Stimulated activated CD8-positive, alpha-beta memory T cell treated with anti-CD3 and anti-CD28 coated beads, Interleukin-7, amount 100 ng/mL, for 48 hours (primary cell): ENCODE data around the gene SEMA4A.
"Not testable (repeated sequence)": the region's sequence is repeated elsewhere in the genome, so short reads cannot be mapped to it uniquely, and the experiment has no call there.

Experiments used
- DNase-seq, 2 donors: peaks; one replicate each; pipeline ENCODE4 v3.0.0-alpha.2; 2020; ENCODE audit warnings: low read depth in 1 of 2; ENCODE audit errors: extremely low read depth in 1 of 2

The SEMA4A gene

DNA sequence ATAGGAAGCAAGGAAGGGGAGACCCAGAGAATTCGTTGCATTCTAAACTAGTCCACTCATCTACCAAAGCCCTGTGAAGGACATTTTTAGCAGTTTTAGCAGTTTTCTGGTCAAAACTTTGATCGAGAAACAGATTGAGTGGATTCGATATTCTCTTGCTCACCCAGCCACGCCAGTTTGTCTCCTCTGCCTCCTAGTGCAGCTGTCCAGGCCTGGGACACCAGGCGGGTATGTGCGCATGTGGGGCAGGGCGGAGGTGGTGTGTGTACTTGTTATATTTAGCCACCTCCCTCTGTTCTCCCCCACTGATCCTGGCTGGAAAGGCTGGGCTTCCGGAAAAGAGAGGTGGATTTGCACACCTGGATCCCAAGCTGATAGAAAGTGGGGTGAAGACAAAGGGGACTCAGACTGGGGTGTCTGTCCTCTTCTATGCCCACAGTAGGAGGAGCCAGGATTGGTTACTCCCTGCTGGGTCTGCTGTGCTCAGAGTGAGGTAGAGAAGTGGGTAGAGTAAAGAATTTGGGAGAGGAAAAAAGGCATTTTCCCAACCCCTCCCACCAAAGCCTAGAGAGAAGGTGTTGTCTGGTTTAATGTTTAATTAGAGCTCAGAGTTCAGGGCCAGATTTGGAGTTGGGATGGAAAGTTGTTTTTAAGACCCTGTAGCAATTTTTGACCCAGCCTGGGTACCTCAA lies 35.1 kb upstream of the SEMA4A start:
- DNase-seq = no peak

DNA sequence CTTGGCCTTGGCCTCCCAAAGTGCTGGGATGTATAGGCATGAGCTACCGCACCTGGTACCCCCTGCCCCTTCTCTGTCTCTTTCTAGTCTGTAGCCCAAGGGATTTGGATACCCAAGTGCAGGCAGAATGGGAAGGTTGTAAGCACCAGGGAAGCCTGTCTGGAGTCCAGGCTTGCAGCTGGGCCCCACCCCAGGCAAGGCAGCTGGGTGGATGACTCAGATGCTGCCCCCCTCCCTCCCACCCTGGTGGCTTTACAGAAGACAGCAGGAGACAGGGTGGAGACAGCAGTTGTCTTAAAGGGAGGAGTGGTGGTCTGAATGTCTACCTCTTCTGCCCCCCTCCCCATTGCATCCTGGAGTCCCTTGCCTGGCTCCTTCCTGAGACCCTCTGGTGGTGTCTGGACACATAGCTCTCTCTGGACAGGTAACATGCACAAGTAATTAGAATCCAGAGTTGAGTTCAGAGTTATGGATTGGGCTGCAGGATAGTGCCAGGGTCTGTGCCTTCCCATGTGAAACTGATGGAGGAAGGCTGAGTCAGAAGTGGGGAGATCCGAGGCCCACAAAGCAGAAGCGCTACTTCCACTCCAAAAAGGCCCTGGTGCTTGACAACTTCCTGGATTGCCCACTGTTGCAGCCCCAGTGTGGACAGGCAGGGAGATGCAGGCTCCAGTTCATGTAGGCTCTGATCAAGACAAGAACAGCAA lies 33.7 kb upstream of the SEMA4A start:
- no peak for DNase-seq

DNA sequence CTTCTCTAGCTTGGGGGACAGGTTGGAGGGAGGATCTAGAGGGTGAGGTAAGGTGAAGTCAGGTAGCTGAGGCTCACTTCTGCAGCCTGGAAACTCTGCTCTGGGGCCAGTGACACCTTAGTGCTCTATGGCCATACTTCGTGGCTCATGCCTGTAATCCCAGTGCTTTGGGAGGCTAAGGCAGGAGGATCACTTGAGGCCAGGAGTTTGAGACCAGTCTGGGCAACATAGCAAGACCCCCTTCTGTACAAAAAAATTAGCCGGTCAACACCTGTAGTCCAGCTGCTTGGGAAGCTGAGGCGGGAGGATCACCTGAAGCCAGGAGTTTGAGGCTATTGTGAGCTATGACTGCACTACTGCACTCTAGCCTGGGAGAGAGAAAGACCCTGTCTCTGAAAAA lies 33.1 kb upstream of the SEMA4A start:
- no peak for DNase-seq

DNA sequence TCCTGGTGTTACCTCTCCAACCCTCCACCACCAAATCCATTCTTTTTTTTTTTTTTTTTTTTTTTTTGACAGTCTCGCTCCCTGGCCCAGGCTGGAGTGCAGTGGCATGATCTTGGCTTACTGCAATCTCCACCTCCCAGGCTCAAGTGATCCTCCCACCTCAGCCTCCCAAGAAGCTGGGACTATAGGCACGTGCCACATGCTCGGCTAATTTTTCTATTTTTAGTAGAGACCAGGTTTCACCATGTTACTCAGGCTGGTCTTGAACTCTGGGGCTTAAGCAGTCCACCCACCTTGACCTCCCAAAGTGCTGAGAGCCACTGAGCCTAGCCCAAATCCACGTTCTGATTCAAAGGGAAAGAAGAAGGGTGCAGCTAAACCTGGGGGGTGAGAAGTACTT lies 32.4 kb upstream of the SEMA4A start:
- DNase-seq = not testable (repeated sequence)

DNA sequence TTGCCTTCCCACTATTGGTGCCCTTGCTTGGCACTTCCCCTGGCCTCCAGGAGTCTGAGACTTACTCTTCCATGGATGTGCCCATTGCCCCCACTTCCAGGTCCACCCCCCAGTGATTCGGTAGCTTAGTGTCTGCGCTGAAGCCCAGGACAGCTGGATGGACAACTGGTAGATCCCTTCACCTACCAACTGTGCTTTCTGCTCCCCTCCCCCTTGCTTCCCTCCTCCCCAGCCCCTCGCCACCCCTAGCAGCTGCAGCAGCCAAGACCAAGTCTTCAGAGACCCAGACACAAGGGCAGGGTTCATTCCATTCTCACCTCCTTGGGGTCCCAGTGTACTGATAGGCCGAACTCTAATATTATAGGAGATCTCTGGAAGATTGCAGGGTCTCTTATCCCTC lies 31.9 kb upstream of the SEMA4A start:
- no peak for DNase-seq

DNA sequence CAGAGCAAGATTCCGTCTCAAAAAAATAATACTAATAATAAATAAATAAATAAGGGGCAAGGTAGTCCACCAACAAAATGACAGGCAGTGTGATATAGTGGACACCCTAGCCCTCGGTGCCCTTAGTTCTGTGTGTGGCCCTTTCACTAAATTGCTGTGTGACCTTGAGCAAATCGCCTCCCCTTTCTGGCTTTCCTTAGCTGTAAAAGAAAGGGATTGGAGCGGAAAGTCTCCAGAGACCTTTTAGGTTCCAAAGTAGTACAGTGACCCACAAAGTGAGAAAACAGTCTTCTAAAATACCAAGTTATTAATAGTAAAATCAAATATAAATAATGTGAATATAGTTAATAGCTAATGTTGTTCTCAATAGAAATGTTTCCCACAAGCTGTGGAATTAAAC lies 31.3 kb upstream of the SEMA4A start:
- no peak for DNase-seq

DNA sequence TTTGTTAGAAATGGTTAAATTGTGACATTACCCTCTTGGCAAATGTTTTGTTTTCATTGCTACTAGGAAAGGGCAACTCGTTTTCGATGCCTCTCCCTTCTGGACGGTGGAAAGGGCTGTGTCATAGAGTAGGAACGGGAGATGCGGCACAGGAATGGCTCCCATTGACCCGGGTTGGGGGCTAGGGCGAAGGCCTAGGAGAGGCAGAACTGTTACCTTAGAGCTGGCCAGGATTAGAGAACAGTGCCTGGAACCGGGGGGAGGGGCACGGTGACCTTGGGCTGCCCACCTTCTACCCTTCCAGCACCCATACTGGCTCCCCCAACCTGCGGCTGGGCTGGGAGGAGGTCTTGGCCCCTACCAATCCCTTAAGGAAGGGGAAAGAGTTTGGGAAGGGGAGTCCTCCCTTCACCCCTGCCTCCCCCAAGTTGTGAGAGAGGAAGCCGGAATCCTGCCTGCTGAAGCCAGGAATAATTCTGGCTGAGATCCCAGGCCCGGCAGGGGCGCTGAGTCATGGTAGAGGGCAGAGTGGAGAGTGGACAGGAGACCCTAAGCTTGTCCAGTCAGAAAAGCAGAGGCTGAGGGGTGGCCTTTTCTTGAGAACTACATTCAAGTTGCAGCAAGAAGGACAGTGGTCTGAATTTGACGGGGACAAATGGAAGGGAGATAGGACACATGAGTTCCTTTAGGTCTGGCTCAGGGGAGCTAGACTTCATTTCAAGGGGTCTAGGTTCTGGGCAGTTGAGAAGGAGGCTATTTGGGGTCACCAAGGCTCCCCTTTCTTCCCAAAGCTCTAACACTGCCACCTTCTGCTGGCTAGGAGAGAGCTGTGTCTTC lies 30.6 kb upstream of the SEMA4A start:
- DNase-seq = no peak

DNA sequence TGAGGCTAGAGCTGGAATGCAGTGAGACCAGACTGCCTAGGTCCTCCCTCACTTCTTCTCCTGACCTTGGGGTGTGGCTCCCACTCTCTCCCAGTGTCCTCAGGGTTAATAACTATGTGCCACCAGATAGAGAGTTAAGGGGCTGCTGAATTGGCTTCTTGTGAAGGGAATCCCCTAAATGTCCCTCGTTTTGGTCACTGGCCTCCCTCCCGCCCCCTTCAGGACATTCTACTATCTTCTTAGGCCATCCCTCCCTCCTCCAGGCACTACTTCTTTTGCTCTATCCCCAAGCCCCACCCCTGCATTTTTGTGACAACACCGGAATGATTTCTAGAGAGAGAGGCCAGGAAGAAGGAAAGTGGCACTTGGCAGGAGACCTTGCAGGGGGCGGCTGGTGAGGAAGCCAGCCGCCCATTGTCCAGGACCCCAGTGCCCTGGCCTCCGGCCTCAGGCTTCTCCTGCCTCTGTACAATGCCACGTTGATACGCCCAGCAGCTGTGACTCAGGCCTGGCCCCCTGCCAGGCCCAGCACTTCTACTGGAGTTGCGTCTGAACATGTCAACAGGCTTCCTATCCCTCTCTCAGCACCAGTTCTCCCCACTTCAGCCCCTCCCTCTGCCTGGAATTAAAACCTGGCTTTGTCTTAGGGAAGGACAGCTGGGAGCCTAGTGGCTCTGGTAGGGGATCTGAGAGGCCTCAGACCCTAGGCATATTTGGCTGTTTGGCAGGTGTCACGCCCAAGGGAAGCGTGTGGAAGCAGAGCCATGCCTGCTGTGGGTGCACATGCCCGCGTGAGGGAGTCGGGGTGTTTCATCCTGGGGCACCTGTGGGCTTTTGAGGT lies 29.8 kb upstream of the SEMA4A start:
- no peak for DNase-seq

DNA sequence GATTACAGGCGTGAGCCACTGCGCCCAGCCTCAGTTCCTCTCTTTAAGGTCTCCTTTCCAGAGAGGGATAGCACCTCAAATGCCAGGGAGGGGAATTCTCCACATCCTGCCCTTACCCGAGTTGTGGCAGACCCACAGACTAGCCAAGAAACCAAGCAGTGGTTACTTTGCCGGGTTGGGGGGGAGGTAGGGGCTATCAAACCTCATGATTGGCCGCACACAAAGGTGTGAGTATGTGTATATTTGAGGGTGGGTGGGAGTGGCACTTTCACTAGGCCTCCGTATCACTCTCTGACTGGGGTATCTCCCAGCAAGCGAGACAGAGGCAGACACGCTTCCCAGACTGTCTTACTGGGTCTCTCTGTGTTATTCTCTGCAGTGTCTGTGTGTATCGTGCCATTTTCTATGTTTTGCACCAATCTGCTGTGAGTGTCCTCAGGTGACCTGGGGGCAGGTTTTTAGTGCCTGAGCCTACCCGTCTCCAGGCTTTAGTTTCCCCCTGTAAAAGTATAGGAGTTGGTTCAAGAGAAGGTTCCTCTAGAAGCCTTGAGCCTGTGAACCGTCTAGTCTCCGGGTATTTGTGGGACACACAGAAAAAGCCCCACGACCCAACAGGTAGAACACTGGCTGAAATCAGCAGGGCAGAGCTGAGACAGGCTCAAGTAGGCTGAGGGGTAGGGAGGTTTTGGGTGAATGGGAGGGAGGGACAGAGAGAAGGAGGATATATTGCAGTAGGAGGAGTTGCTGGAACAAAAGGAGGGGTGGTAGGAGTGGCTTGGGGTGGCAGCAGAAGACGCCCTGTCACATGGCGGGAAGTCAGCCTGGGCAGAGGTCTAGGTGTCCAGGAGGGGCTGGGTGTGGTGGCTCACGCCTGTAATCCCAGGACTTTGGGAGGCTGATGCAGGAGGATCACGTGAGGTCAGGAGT lies 28.6 kb upstream of the SEMA4A start:
- no peak for DNase-seq

DNA sequence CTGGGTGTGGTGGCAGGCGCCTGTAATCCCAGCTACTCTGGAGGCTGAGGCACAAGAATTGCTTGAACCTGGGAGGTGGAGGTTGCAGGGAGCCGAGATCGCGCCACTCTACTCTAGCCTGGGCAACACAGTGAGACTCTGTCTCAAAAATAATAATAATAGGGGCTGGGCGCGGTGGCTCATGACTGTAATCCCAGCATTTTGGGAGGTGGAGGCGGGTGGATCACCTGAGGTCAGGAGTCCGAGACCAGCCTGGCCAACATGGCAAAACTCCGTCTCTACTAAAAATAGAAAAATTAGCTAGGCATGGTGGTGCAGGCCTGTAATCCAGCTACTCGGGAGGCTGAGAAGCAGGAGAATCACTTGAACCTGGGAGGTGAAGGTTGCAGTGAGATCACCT lies 27.8 kb upstream of the SEMA4A start:
- not testable (repeated sequence) for DNase-seq

DNA sequence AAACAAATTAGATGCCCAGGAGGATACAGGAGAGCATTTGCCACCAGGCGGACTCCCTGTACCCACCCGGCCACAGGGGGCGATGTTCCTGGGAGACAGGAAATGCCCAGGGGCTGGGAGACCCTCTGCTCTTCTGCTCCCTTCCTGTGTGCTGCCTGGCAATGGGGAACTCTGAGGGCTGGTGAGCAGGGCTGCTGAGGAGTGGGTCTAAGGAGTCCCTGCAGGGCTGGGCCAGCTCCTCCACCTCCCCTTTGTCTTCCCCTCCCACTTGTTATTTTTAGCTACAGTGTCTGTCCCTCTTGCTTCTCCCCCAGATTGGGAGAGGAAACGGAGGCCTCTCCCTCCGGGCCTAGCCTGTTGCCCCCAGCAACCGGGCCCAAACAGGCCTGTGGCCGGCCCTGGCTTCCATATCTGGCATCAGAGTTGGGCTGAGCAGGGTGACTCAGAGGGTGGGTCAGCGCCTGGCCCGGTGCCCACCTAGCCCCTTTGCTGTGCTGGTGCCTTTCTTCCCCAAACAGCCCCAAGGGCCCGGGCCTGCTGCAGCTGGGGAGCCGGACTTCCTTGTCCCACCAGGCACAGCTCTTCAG lies 27.2 kb upstream of the SEMA4A start:
- DNase-seq = peak in 1 of 2 donors; percentile 66

DNA sequence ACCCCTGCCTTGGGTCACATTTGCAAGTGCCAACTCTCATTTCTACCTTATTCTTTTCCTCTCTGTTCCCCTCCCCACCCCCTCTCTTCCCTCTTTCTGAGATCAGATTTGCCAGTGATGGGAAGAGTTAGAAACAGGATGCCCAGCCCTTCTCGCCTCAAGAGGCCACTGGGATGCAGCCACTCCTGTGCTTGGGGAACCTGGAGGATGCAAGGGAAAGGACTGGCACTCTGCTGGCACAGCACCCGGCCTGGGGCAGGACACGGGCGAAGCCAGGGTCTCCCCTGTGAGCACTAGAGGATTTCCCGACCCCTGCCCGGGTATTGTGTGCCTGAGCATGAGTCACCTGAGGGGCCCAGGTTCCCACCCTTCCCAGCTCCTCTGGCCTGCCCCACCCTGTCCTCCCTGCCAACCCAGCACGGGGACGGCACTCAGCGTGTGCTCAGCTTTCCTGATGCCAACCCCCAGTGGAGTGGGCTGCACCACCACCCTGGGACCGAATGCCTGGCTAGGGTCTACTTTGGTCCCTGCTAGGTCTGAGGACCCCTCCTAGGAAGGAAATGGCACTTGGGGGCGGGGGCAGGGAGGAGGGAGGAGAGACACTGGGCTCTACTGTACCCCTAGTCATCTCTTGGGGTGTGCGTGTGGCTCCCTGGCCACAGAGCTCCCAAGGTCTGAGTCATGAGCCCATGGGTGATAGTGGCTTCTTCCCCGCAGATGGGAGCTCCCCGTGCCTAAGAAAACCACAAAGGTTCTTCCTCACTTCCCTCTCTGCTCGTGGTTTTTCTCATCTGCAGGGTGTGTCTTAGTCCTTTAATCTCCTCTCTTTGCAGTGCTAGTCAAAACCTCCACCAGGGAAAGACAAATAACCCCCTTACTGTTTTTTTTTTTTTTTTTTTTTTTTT lies 26.5 kb upstream of the SEMA4A start:
- peak; percentile 80 to 91 for DNase-seq

DNA sequence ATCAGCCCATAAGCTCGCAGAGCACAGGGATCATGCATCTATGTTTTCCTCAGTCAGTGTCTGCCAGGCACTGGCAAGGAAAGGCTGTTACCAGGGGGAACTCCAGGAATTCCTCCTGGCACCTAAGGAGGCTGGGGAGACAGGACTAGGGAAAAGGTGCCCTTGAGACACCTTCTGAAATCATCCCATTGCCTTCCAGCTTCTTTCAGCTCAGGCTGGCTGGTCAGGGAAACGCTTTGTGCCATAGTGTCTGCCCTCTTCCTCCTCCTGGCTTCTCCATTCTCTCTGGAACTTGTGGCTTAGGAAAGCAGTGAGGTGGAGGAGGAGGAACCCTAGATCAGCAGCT lies 25.1 kb upstream of the SEMA4A start:
- no peak for DNase-seq

DNA sequence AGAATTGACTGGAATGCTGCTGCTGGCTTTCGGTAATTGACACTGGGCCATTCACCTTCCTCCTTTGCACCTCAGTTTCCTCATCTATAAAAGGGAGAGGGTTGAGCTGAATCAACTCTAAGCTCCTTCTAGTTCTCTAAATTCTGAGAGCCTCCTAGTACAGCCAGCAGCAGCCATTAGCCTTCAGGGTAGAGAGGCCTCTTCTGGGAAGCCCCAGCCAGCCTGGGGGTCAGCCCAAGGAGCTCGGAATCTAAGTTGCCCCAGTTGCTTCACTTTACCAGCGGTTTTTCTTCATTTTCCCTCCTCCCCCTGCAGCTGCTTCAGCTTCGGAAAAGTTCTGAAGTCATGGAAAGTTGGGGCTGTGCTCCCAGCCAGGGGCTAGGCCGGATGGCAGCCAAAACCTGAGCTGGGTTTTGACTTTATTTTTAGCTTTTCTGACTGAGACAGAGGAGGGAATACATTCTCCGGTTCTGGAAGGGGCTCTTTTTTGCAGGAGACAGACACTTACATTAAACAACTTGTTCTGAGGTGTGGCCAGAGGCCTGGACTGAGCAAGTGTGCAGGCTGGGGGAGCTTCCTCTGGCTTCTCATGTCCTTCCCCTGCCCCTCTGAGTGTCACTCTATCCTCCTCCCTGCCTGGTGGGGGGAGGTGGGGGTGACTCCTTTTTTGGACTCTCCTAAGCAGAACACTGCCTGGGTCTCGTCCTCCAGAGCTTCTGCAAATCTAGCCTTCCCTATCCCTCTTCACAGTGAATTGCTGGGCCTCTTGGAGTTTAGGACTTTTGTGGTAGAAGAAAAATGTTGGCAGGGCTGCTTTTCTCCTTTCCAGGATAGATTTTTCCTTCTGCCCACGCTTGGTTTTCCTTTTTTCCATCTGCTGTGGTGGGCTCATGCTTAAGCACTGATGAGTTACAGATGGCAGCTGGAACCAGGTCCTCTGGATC lies 24.5 kb upstream of the SEMA4A start:
- DNase-seq = no peak

DNA sequence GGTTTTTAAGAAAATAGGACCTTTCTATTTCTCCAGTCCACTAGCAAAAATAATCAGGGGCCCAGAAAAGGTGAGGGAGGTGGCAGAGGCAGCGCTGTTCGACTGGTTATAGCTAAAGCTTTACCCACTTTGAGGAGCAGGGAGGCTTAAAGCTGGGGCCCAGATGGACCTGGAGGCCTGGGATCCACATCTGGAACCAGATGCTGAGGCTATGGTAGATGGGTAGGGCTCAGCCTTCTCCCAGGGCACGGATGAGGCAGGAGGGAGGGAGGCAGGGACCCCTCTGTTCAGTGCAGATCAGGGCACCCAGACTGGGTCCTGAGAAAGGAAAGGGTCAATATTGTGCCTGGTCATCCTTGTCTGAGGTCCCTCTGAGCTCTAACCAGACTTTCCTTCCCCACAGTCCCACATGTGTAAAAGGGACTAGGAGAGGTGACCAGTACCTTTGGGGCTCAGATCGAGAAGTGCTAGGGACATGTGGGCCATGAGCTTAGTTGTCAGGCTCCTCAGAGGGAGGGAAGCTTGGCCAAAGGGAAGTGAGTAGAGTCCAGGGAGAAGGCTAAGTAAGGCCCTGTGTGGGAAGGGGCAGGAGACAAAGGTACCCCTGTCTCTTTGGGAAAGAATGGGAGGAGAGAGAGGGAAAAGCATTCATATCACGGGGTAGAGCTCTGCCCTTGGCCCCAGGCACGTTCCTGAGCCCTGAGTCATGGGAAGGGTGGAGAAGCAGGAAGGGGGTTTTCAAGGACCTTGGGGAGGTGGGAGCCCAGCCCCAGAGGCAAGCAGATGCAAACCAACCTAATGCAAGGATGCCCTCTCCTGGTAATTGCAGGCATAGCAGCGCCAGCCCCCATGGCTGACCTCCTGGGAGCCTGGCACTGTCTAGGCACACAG lies 23.5 kb upstream of the SEMA4A start:
- no peak for DNase-seq

DNA sequence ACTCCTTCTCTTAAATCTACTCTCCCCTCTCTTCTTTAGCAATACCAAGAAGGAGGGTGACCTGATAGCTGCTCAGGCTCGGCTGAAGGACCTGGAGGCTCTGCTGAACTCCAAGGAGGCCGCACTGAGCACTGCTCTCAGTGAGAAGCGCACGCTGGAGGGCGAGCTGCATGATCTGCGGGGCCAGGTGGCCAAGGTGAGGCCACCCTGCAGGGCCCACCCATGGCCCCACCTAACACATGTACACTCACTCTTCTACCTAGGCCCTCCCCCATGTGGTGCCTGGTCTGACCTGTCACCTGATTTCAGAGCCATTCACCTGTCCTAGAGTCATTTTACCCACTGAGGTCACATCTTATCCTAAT lies 22.8 kb upstream of the SEMA4A start:
- no peak for DNase-seq
